Erythroblast (primary cell): ENCODE measurements around the gene ATP6V1B1.

Source experiments
- GATA1 ChIP-seq: IDR thresholded peaks from 2 replicates; pipeline ENCODE4 v1.6.1; 2011; ENCODE audit warnings: low read depth, mild to moderate bottlenecking, control low read depth, low read length, moderate library complexity
- POLR2A ChIP-seq: IDR thresholded peaks from 2 replicates; pipeline ENCODE4 v1.6.1; 2011; ENCODE audit warnings: mild to moderate bottlenecking, low read length

- TF ChIP-seq POLR2A (no peak), GATA1 (no peak)
These were observed 12.2 kb upstream of the ATP6V1B1 start for GRCh38 chr2:70923378-70924015.
